ENCODE measurements around the gene OR2L5. TPM values are rescaled to one million over a fixed set of nuclear protein-coding genes. Genes with fewer than 3 reads are reported as not detected.

The OR2L5 gene
- total RNA-seq, 4 donors from 2014 or later: not detected

- Histone ChIP-seq H3K4me1 (no peaks in the 10 kb centered on the region), H3K27ac (no peak overlapping the region), H3K36me3 (no peaks in the 10 kb centered on the region), H3K27me3 (no peaks in the 10 kb centered on the region), H3K9me3 (no peaks in the 10 kb centered on the region), H3K4me3 (replicated peaks in 1 of 3) (no peak overlapping the region)
- intact Hi-C loops (cut with DNase I): no loop called here
- no peak for TF ChIP-seq POLR2A (IDR thresholded peaks at IDR 0.05)
- WGBS, 2 donors: 77 to 85% methylated on average over 5 of the region's 5 CpGs
- DNase-seq: no peak
Observed at GRCh38 chr1:248045209-248045608, 31.7 kb downstream of the OR2L5 start.

- DNase-seq: no peak
- TF ChIP-seq CTCF (IDR thresholded peaks at IDR 0.05) (no peak), POLR2A (IDR thresholded peaks at IDR 0.05) (no peak)
- Histone ChIP-seq H3K4me3 (replicated peaks in 1 of 3) (no peak within 1 kb of the TSS), H3K4me1 (no peaks in the 10 kb centered on the region), H3K9me3 (no peaks in the 10 kb centered on the region), H3K27me3 (no peaks in the 10 kb centered on the region), H3K27ac (no peak within 1 kb of the TSS), H3K36me3 (no peaks in the 10 kb centered on the region)
- intact Hi-C loops (cut with DNase I): no loop called here
- WGBS, 2 donors: 73 to 77% methylated on average over 2 of the region's 2 CpGs
Observed at GRCh38 chr1:248046536-248046935, 33.1 kb downstream of the OR2L5 start, which contains the start of gene OR2L3. OR2L3 (plus strand) TSS chr1:248046836; CDS start chr1:248060682, 13,846 bp downstream.

GRCh38 chr1:248047008-248047407, 33.5 kb downstream of the OR2L5 start:
- H3K27ac ChIP-seq: no peak overlapping the region
- H3K27me3 ChIP-seq: no peaks in the 10 kb centered on the region
- H3K4me1 ChIP-seq: no peaks in the 10 kb centered on the region
- no peaks in the 10 kb centered on the region for H3K9me3 ChIP-seq
- intact Hi-C loops (cut with DNase I): no loop called here
- no peaks in the 10 kb centered on the region for H3K36me3 ChIP-seq
- no peak for DNase-seq
- 50 to 68% methylated on average over 1 of the region's 1 CpG for WGBS, 2 donors
- no peak overlapping the region for H3K4me3 ChIP-seq (replicated peaks in 1 of 3)
- TF ChIP-seq POLR2A (IDR thresholded peaks at IDR 0.05): no peak

- intact Hi-C loops (cut with DNase I): no loop called here
- TF ChIP-seq CTCF (IDR thresholded peaks at IDR 0.05) (no peak), POLR2A (IDR thresholded peaks at IDR 0.05) (no peak)
- no peaks in the 10 kb centered on the region for H3K9me3 ChIP-seq
Observed at GRCh38 chr1:248054671-248055070, 41.2 kb downstream of the OR2L5 start.

GRCh38 chr1:248055261-248055660, 41.8 kb downstream of the OR2L5 start:
- no peaks in the 10 kb centered on the region for H3K36me3 ChIP-seq
- TF ChIP-seq POLR2A (IDR thresholded peaks at IDR 0.05): no peak
- no peak for TF ChIP-seq CTCF (IDR thresholded peaks at IDR 0.05)
- no peaks in the 10 kb centered on the region for H3K27me3 ChIP-seq
- no peaks in the 10 kb centered on the region for H3K9me3 ChIP-seq
- WGBS, 2 donors: 73 to 76% methylated on average over 2 of the region's 2 CpGs
- no peaks in the 10 kb centered on the region for H3K4me1 ChIP-seq
- no peak for DNase-seq
- H3K27ac ChIP-seq: no peak overlapping the region
- intact Hi-C loops (cut with DNase I): no loop called here
- H3K4me3 ChIP-seq (replicated peaks in 1 of 3): no peak overlapping the region

More at GRCh38 chr1:248054671-248055070, 41.2 kb downstream of the OR2L5 start:
- Histone ChIP-seq H3K4me1 (no peaks in the 10 kb centered on the region), H3K36me3 (no peaks in the 10 kb centered on the region), H3K27ac (no peak overlapping the region), H3K4me3 (replicated peaks in 1 of 3) (no peak overlapping the region), H3K27me3 (no peaks in the 10 kb centered on the region)
- no peak for DNase-seq

GRCh38 chr1:248065071-248065470, 51.6 kb downstream of the OR2L5 start:
- Histone ChIP-seq H3K36me3 (no peaks in the 10 kb centered on the region), H3K27me3 (no peaks in the 10 kb centered on the region), H3K4me1 (no peaks in the 10 kb centered on the region), H3K4me3 (replicated peaks in 1 of 3) (no peak overlapping the region), H3K27ac (no peak overlapping the region), H3K9me3 (no peaks in the 10 kb centered on the region)
- 80 to 82% methylated on average over 2 of the region's 2 CpGs for WGBS, 2 donors
- intact Hi-C loops (cut with DNase I): no loop called here
- no peak for TF ChIP-seq POLR2A (IDR thresholded peaks at IDR 0.05)
- DNase-seq: no peak

- 95 to 96% methylated on average over 3 of the region's 3 CpGs for WGBS, 2 donors
- DNase-seq: no peak
- TF ChIP-seq CTCF (IDR thresholded peaks at IDR 0.05) (no peak), POLR2A (IDR thresholded peaks at IDR 0.05) (no peak)
- no peaks in the 10 kb centered on the region for H3K4me1 ChIP-seq
- no peak overlapping the region for H3K27ac ChIP-seq
- no peaks in the 10 kb centered on the region for H3K27me3 ChIP-seq
- no peaks in the 10 kb centered on the region for H3K9me3 ChIP-seq
- no peak overlapping the region for H3K4me3 ChIP-seq (replicated peaks in 1 of 3)
- no peaks in the 10 kb centered on the region for H3K36me3 ChIP-seq
- intact Hi-C loops (cut with DNase I): no loop called here
Observed at GRCh38 chr1:248065604-248066003, 52.1 kb downstream of the OR2L5 start.

All from thyroid gland (tissue), 4 donors.